HepG2 (cell line): ENCODE results near the gene NFAT5. TPM values are rescaled to one million over a fixed set of nuclear protein-coding genes. Genes with fewer than 3 reads are reported as not detected.

Experiments
- EEA1 ChIP-seq: sonication (generic); formaldehyde crosslinking; IDR thresholded peaks from 2 replicates; pipeline ENCODE4 v1.5.1; 2020; ENCODE audit warnings: mild to moderate bottlenecking, missing genetic modification reagents, borderline replicate concordance
- EED ChIP-seq: sonication (generic); formaldehyde crosslinking; IDR thresholded peaks from 2 replicates; pipeline ENCODE4 v1.5.0; 2020; ENCODE audit warnings: mild to moderate bottlenecking, missing genetic modification reagents
- GTF3A ChIP-seq: sonication (generic); formaldehyde crosslinking; conservative IDR thresholded peaks from 2 replicates; pipeline ENCODE4 v1.4.0; 2020; ENCODE audit warnings: mild to moderate bottlenecking, missing genetic modification reagents
- LCORL ChIP-seq, 2 experiments: fragments of 450-650 bp in 1 of 2; sonication (generic) in 1 of 2; formaldehyde crosslinking in 1 of 2; IDR thresholded peaks; 2 replicates each; pipeline versions ENCODE4 v1.5.0 to v1.6.1; 2017 to 2020; ENCODE audit warnings: antibody characterized with exemption in 1 of 2, missing genetic modification reagents in 1 of 2
- MTA3 ChIP-seq: sonication (generic); formaldehyde crosslinking; IDR thresholded peaks from 2 replicates; pipeline ENCODE4 v1.4.0; 2020; ENCODE audit warnings: missing genetic modification reagents
- NR2F2 ChIP-seq: IDR thresholded peaks from 2 replicates; pipeline ENCODE4 v1.6.1; 2012; ENCODE audit warnings: low read depth, inconsistent platforms, borderline replicate concordance
- REXO4 ChIP-seq: sonication (generic); formaldehyde crosslinking; IDR thresholded peaks from 2 replicates; pipeline ENCODE4 v1.8.0; 2022; ENCODE audit warnings: missing genetic modification reagents, mild to moderate bottlenecking, borderline replicate concordance
- SP140L ChIP-seq: sonication (generic); formaldehyde crosslinking; IDR thresholded peaks from 2 replicates; pipeline ENCODE4 v1.4.0; 2020; ENCODE audit warnings: missing genetic modification reagents, borderline replicate concordance
- ZFAT ChIP-seq: sonication (generic); formaldehyde crosslinking; conservative IDR thresholded peaks from 2 replicates; pipeline ENCODE4 v1.8.1; 2023; ENCODE audit warnings: missing genetic modification reagents, inconsistent platforms
- ZKSCAN8 ChIP-seq: IDR thresholded peaks from 2 replicates; pipeline ENCODE4 v1.6.1; 2016; ENCODE audit warnings: borderline replicate concordance, missing genetic modification reagents, missing compliant biosample characterization
- ZNF878 ChIP-seq: sonication (generic); formaldehyde crosslinking; IDR thresholded peaks from 2 replicates; pipeline ENCODE4 v1.8.1; 2023; ENCODE audit warnings: mild to moderate bottlenecking, missing genetic modification reagents, moderate library complexity
- ZSCAN21 ChIP-seq: sonication (generic); formaldehyde crosslinking; IDR thresholded peaks from 2 replicates; pipeline ENCODE4 v1.8.0; 2022; ENCODE audit warnings: mild to moderate bottlenecking, missing genetic modification reagents, moderate library complexity, borderline replicate concordance
- ZSCAN25 ChIP-seq: sonication (generic); formaldehyde crosslinking; IDR thresholded peaks from 2 replicates; pipeline ENCODE4 v1.8.0; 2022; ENCODE audit warnings: mild to moderate bottlenecking, missing genetic modification reagents
- ZZZ3 ChIP-seq: sonication (generic); formaldehyde crosslinking; IDR thresholded peaks from 2 replicates; pipeline ENCODE4 v1.4.0; 2020; ENCODE audit warnings: missing genetic modification reagents, mild to moderate bottlenecking, borderline replicate concordance
- polyA plus RNA-seq, 8 experiments: library from polyadenylated mRNA; depleted of rRNA in 3 of 8; stranded (reverse) in 7 of 8; unstranded in 1 of 8; fragments of >200 nt; fragmentation: Illumina TruSeq in 4 of 8; extraction: Trizol in 4 of 8; gene quantifications; 2 replicates each; pipeline versions ENCODE4 v1.2.1 to v1.2.3, GENCODE V29; 2011 to 2016; ENCODE audit warnings: low read depth in 4 of 8, missing spikeins in 1 of 8, mixed read lengths in 1 of 8; ENCODE audit not compliant: insufficient read depth in 1 of 8
- total RNA-seq, 5 experiments: library from RNA; depleted of rRNA; stranded (reverse); fragments of >200 nt; fragmentation: Illumina TruSeq; extraction: Trizol; gene quantifications; 2 replicates each; pipeline ENCODE4 v1.2.3, GENCODE V29; 2016; ENCODE audit warnings: low read depth in 1 of 5
- TF ChIP-seq, protein P1 (sequence below): sonication (generic); formaldehyde crosslinking; IDR thresholded peaks from 2 replicates; pipeline ENCODE4 v1.8.1; 2023; ENCODE audit warnings: mild to moderate bottlenecking, moderate library complexity, missing genetic modification reagents
- TF ChIP-seq, protein P2 (sequence below): sonication (generic); formaldehyde crosslinking; IDR thresholded peaks from 2 replicates; pipeline ENCODE4 v1.4.0; 2020; ENCODE audit warnings: missing genetic modification reagents
- TF ChIP-seq, protein P3 (sequence below): sonication (generic); formaldehyde crosslinking; IDR thresholded peaks from 2 replicates; pipeline ENCODE4 v1.4.0; 2020; ENCODE audit warnings: missing genetic modification reagents, borderline replicate concordance
- TF ChIP-seq, protein P4 (sequence below): sonication (generic); formaldehyde crosslinking; IDR thresholded peaks from 2 replicates; pipeline ENCODE4 v1.8.0; 2022; ENCODE audit warnings: low read depth, missing genetic modification reagents

The NFAT5 gene
- total and polyA plus RNA-seq, 2 of the 13 experiments (the other 11 are each of a cell fraction or from before 2014, with no cell fraction given), result 20.5 to 54.3 TPM

DNA sequence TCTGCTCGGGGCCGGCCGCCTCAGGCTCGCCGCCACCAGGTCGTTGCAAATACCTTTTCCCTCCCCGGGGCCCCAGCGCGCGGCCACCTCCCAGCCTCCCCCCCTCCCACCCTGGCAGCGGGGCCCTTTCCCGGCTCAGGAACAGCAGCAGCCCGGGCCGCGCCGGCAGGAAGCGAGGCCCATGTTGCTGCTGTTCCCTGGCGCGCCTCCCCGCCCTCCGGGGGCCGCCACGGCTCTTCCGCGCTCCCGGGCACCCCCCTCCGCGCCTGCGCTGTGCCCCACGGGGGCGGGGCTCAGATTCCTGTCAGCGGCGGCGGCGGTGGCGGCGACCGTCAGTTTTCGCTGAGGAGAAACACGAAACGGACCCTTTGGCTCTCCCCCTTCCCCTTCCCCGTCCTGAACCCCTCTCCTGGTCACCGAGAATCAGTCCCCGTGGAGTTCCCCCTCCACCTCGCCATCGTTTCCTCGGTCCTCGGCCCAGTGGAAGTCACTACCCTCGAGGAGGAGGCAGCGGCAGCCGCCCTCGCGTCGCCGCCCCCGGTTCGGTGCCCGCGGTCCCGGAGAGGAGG is at the start of gene NFAT5 (continued):
- TF ChIP-seq, protein P1, sequence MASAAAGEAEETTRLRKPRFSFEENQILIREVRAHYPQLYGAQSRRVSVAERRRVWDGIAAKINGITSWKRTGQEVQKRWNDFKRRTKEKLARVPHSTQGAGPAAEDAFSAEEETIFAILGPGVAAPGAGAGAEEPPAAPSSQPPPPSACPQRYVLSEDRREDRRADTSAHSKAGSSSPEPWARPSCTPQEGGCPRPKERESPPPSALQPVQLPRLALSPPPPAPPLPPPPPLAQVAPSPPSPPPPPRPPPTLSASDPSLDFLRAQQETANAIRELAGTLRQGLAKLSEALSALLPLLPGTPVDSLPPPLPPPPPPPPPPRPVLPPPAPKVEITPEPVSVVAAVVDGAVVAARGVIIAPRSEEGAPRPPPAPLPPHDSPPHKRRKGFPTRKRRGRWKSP (CRISPR knock-in tag), result peak; percentile 41; the same call in 1 of the 2 replicates
- peak; percentile 62; the same call in 1 of the 2 replicates for TF ChIP-seq EEA1 (CRISPR knock-in tag)
- 0 out of 2 replicates have a peak, but pooled peaks have one; percentile 20 for TF ChIP-seq REXO4
- peak; percentile 78 for TF ChIP-seq EED
- TF ChIP-seq LCORL (IDR thresholded peaks at IDR 0.05), result no peak
- TF ChIP-seq LCORL (CRISPR knock-in tag; IDR thresholded peaks at IDR 0.05), result peak; percentile 72
- peak; percentile 85 for TF ChIP-seq ZSCAN25
- TF ChIP-seq SP140L (CRISPR knock-in tag), result peak; percentile 90; the same call in 1 of the 2 replicates
- TF ChIP-seq NR2F2, result peak; percentile 66; the same call in 1 of the 2 replicates
- TF ChIP-seq, protein P2, sequence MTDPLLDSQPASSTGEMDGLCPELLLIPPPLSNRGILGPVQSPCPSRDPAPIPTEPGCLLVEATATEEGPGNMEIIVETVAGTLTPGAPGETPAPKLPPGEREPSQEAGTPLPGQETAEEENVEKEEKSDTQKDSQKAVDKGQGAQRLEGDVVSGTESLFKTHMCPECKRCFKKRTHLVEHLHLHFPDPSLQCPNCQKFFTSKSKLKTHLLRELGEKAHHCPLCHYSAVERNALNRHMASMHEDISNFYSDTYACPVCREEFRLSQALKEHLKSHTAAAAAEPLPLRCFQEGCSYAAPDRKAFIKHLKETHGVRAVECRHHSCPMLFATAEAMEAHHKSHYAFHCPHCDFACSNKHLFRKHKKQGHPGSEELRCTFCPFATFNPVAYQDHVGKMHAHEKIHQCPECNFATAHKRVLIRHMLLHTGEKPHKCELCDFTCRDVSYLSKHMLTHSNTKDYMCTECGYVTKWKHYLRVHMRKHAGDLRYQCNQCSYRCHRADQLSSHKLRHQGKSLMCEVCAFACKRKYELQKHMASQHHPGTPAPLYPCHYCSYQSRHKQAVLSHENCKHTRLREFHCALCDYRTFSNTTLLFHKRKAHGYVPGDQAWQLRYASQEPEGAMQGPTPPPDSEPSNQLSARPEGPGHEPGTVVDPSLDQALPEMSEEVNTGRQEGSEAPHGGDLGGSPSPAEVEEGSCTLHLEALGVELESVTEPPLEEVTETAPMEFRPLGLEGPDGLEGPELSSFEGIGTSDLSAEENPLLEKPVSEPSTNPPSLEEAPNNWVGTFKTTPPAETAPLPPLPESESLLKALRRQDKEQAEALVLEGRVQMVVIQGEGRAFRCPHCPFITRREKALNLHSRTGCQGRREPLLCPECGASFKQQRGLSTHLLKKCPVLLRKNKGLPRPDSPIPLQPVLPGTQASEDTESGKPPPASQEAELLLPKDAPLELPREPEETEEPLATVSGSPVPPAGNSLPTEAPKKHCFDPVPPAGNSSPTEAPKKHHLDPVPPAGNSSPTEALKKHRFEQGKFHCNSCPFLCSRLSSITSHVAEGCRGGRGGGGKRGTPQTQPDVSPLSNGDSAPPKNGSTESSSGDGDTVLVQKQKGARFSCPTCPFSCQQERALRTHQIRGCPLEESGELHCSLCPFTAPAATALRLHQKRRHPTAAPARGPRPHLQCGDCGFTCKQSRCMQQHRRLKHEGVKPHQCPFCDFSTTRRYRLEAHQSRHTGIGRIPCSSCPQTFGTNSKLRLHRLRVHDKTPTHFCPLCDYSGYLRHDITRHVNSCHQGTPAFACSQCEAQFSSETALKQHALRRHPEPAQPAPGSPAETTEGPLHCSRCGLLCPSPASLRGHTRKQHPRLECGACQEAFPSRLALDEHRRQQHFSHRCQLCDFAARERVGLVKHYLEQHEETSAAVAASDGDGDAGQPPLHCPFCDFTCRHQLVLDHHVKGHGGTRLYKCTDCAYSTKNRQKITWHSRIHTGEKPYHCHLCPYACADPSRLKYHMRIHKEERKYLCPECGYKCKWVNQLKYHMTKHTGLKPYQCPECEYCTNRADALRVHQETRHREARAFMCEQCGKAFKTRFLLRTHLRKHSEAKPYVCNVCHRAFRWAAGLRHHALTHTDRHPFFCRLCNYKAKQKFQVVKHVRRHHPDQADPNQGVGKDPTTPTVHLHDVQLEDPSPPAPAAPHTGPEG, result no peak
- TF ChIP-seq ZNF878 (CRISPR knock-in tag), result peak; percentile 96
- TF ChIP-seq, protein P3, sequence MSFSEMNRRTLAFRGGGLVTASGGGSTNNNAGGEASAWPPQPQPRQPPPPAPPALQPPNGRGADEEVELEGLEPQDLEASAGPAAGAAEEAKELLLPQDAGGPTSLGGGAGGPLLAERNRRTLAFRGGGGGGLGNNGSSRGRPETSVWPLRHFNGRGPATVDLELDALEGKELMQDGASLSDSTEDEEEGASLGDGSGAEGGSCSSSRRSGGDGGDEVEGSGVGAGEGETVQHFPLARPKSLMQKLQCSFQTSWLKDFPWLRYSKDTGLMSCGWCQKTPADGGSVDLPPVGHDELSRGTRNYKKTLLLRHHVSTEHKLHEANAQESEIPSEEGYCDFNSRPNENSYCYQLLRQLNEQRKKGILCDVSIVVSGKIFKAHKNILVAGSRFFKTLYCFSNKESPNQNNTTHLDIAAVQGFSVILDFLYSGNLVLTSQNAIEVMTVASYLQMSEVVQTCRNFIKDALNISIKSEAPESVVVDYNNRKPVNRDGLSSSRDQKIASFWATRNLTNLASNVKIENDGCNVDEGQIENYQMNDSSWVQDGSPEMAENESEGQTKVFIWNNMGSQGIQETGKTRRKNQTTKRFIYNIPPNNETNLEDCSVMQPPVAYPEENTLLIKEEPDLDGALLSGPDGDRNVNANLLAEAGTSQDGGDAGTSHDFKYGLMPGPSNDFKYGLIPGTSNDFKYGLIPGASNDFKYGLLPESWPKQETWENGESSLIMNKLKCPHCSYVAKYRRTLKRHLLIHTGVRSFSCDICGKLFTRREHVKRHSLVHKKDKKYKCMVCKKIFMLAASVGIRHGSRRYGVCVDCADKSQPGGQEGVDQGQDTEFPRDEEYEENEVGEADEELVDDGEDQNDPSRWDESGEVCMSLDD (CRISPR knock-in tag), result 0 out of 2 replicates have a peak, but pooled peaks have one; percentile 42
- no peak for TF ChIP-seq MTA3 (CRISPR knock-in tag)
- no peak for TF ChIP-seq ZFAT
- TF ChIP-seq, protein P4, sequence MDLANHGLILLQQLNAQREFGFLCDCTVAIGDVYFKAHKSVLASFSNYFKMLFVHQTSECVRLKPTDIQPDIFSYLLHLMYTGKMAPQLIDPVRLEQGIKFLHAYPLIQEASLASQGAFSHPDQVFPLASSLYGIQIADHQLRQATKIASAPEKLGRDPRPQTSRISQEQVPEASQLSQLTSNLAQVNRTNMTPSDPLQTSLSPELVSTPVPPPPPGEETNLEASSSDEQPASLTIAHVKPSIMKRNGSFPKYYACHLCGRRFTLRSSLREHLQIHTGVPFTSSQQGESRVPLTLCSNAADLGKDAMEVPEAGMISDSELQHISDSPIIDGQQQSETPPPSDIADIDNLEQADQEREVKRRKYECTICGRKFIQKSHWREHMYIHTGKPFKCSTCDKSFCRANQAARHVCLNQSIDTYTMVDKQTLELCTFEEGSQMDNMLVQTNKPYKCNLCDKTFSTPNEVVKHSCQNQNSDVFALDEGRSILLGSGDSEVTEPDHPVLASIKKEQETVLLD (CRISPR knock-in tag), result peak; percentile 92
- no peak; the same call in 1 of the 2 replicates for TF ChIP-seq ZKSCAN8 (CRISPR knock-in tag)
- TF ChIP-seq ZZZ3 (CRISPR knock-in tag), result peak; percentile 31; the same call in 1 of the 2 replicates
- TF ChIP-seq GTF3A (CRISPR knock-in tag), result peak; percentile 97
- peak; percentile 84 for TF ChIP-seq ZSCAN21 (CRISPR knock-in tag)
